HG03571 (cell line): ENCODE measurements around the gene ZBTB43.

Experiments
- ATAC-seq: cut with Tn5 transposase; IDR thresholded peaks from one replicate; pipeline ENCODE4 v1.9.1; 2021; ENCODE audit not compliant: unreplicated experiment

Gene ZBTB43

GRCh38 chr9:126827227-126827626, 22.4 kb downstream of the ZBTB43 start:
- ATAC-seq = no peak

GRCh38 chr9:126829035-126829434, 24.2 kb downstream of the ZBTB43 start:
- ATAC-seq = no peak

GRCh38 chr9:126830827-126831226, 26.0 kb downstream of the ZBTB43 start:
- ATAC-seq = no peak

GRCh38 chr9:126832440-126832839, 27.6 kb downstream of the ZBTB43 start:
- ATAC-seq = no peak

GRCh38 chr9:126833020-126833419, 28.2 kb downstream of the ZBTB43 start:
- no peak for ATAC-seq

GRCh38 chr9:126833710-126834345, 29.0 kb downstream of the ZBTB43 start:
- no peak for ATAC-seq

GRCh38 chr9:126834672-126835071, 29.8 kb downstream of the ZBTB43 start:
- ATAC-seq = no peak

GRCh38 chr9:126836216-126836615, 31.4 kb downstream of the ZBTB43 start:
- ATAC-seq = no peak

- no peak for ATAC-seq
Measured at GRCh38 chr9:126838055-126838811, 33.4 kb downstream of the ZBTB43 start.

- ATAC-seq = no peak
Measured at GRCh38 chr9:126838895-126839294, 34.1 kb downstream of the ZBTB43 start.

- no peak for ATAC-seq
Measured at GRCh38 chr9:126839301-126839700, 34.5 kb downstream of the ZBTB43 start.

- ATAC-seq = no peak
Measured at GRCh38 chr9:126842220-126842842, 37.5 kb downstream of the ZBTB43 start.

- ATAC-seq = no peak
Measured at GRCh38 chr9:126842977-126843799, 38.3 kb downstream of the ZBTB43 start.

GRCh38 chr9:126844085-126844484, 39.2 kb downstream of the ZBTB43 start:
- ATAC-seq = no peak

GRCh38 chr9:126847051-126847450, 42.2 kb downstream of the ZBTB43 start:
- ATAC-seq = no peak

- no peak for ATAC-seq
Measured at GRCh38 chr9:126849591-126850225, 44.9 kb downstream of the ZBTB43 start.

- no peak for ATAC-seq
Measured at GRCh38 chr9:126851286-126851880, 46.5 kb downstream of the ZBTB43 start.

- ATAC-seq = no peak
Measured at GRCh38 chr9:126852086-126852688, 47.3 kb downstream of the ZBTB43 start.

GRCh38 chr9:126853667-126854066, 48.8 kb downstream of the ZBTB43 start:
- ATAC-seq = no peak

GRCh38 chr9:126854734-126855133, 49.9 kb downstream of the ZBTB43 start:
- no peak for ATAC-seq
